ENCODE measurements around the gene PLEK2.

The PLEK2 gene

DNA sequence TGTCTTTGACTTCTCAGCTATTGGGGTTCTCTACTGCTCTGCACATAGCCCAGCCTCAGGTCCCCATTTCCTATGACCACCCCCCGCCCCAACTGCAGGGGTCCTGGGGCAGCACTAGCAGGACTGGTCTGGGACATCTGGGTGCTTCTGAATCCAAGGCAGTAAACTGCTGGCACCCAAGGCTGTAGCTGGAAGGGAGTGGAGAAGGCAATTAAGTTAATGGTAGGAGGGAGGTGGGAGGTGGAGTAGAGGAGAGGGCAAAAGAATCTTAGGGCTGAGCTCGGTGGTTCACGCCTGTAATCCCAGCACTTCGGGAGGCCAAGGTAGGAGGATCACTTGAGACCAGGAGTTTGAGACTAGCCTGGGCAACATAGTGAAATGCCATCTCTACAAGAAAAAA, 11.5 kb downstream of the PLEK2 start:
- TF ChIP-seq EZH2 (IDR thresholded peaks at IDR 0.05; ENCODE audit: borderline replicate concordance, low read length), result no peak
- TF ChIP-seq, protein P1, sequence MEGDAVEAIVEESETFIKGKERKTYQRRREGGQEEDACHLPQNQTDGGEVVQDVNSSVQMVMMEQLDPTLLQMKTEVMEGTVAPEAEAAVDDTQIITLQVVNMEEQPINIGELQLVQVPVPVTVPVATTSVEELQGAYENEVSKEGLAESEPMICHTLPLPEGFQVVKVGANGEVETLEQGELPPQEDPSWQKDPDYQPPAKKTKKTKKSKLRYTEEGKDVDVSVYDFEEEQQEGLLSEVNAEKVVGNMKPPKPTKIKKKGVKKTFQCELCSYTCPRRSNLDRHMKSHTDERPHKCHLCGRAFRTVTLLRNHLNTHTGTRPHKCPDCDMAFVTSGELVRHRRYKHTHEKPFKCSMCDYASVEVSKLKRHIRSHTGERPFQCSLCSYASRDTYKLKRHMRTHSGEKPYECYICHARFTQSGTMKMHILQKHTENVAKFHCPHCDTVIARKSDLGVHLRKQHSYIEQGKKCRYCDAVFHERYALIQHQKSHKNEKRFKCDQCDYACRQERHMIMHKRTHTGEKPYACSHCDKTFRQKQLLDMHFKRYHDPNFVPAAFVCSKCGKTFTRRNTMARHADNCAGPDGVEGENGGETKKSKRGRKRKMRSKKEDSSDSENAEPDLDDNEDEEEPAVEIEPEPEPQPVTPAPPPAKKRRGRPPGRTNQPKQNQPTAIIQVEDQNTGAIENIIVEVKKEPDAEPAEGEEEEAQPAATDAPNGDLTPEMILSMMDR (IDR thresholded peaks at IDR 0.05; ENCODE audit: low read length), result no peak
- no peaks in the 10 kb centered on the region for H3K79me2 ChIP-seq (ENCODE audit: insufficient read depth, low read length)
- H3K27ac ChIP-seq (ENCODE audit: low read depth, low read length, poor library complexity, severe bottlenecking), result no peak overlapping the region
- no peaks in the 10 kb centered on the region for H3F3A ChIP-seq (ENCODE audit: insufficient read depth, low read length)
- H2AFZ ChIP-seq (ENCODE audit: low read length), result no peak overlapping the region
- H3K27me3 ChIP-seq (ENCODE audit: insufficient read depth, low read length), result no peaks in the 10 kb centered on the region
- no peaks in the 10 kb centered on the region for H3K4me1 ChIP-seq (ENCODE audit: insufficient read depth, low read length, severe bottlenecking)
- H3K4me3 ChIP-seq (ENCODE audit: low read depth, low read length, poor library complexity, severe bottlenecking), result no peak overlapping the region
- H3K9me2 ChIP-seq (ENCODE audit: low read depth, low read length), result no peaks in the 10 kb centered on the region
- no peak overlapping the region for H3K4me2 ChIP-seq (ENCODE audit: low read length)
- no peaks in the 10 kb centered on the region for H3K9me3 ChIP-seq (ENCODE audit: low read length)
- H4K20me1 ChIP-seq (ENCODE audit: insufficient read depth, low read length), result no peaks in the 10 kb centered on the region
- no peak overlapping the region for H3K9ac ChIP-seq (ENCODE audit: low read length)
- H3K36me3 ChIP-seq (ENCODE audit: insufficient read depth, low read length), result no peaks in the 10 kb centered on the region

DNA sequence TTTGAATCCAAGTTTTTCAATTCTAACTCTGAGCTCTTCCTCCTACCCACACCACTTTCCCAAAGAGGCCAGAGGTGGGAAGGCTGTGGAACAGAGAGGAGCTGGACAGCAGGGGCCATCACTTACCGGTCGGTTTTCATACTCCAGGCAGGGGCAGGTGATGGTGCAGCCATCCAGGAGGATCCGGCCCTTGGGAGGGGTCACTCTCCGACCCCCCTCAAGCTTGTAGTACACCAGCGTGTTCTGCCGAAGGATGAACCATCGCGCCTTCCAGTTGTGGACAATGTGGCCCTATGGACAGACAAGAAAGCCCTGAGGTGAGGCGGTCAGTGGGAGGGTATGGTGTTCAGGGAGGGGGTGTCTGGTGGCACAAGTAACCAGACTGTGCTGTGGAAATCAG, 14.4 kb downstream of the PLEK2 start:
- Histone ChIP-seq H3K9me2 (ENCODE audit: low read depth, low read length) (no peaks in the 10 kb centered on the region), H3K9me3 (ENCODE audit: low read length) (no peaks in the 10 kb centered on the region), H2AFZ (ENCODE audit: low read length) (no peak overlapping the region), H4K20me1 (ENCODE audit: insufficient read depth, low read length) (no peaks in the 10 kb centered on the region), H3K27me3 (ENCODE audit: insufficient read depth, low read length) (no peaks in the 10 kb centered on the region), H3K4me2 (ENCODE audit: low read length) (no peak overlapping the region), H3K4me1 (ENCODE audit: insufficient read depth, low read length, severe bottlenecking) (no peaks in the 10 kb centered on the region), H3K4me3 (ENCODE audit: low read depth, low read length, poor library complexity, severe bottlenecking) (no peak overlapping the region), H3K9ac (ENCODE audit: low read length) (no peak overlapping the region), H3K36me3 (ENCODE audit: insufficient read depth, low read length) (no peaks in the 10 kb centered on the region), H3F3A (ENCODE audit: insufficient read depth, low read length) (no peaks in the 10 kb centered on the region), H3K79me2 (ENCODE audit: insufficient read depth, low read length) (no peaks in the 10 kb centered on the region), H3K27ac (ENCODE audit: low read depth, low read length, poor library complexity, severe bottlenecking) (no peak overlapping the region)
- TF ChIP-seq, protein P1 (IDR thresholded peaks at IDR 0.05; ENCODE audit: low read length), result no peak
- TF ChIP-seq EZH2 (IDR thresholded peaks at IDR 0.05; ENCODE audit: borderline replicate concordance, low read length), result no peak

DNA sequence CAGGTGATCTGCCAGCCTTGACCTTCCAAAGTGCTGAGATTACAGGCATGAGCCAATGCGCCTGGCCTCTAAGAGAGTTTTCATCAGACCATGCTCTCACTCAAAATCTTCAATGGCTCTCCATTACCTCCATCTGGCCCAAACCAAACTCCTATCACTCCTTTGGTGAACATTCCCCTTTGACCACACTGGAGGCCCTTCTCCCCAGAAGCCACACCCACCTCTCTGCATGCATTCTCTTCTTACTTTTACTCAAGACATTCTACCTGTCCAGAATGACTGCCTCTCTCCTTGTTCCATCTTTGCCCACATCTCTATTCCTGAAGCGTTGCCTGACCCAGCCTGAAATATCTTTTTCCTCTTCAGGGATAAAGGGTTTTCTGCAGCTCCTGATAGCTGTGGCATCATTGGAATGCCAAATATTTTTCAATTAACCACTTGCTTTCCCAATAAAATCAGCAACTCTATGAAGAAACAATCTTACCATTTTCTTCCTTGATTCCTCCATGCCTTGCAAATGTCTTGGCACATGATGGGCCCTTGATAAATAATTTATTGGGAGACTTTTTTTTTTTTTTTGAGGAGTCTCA, 15.5 kb downstream of the PLEK2 start:
- H3K9ac ChIP-seq (ENCODE audit: low read length), result no peak overlapping the region
- no peaks in the 10 kb centered on the region for H3F3A ChIP-seq (ENCODE audit: insufficient read depth, low read length)
- H3K27ac ChIP-seq (ENCODE audit: low read depth, low read length, poor library complexity, severe bottlenecking), result no peak overlapping the region
- no peaks in the 10 kb centered on the region for H3K4me1 ChIP-seq (ENCODE audit: insufficient read depth, low read length, severe bottlenecking)
- H2AFZ ChIP-seq (ENCODE audit: low read length), result no peak overlapping the region
- H3K9me2 ChIP-seq (ENCODE audit: low read depth, low read length), result no peaks in the 10 kb centered on the region
- H3K9me3 ChIP-seq (ENCODE audit: low read length), result no peaks in the 10 kb centered on the region
- no peaks in the 10 kb centered on the region for H4K20me1 ChIP-seq (ENCODE audit: insufficient read depth, low read length)
- H3K79me2 ChIP-seq (ENCODE audit: insufficient read depth, low read length), result no peaks in the 10 kb centered on the region
- H3K4me3 ChIP-seq (ENCODE audit: low read depth, low read length, poor library complexity, severe bottlenecking), result no peak overlapping the region
- H3K27me3 ChIP-seq (ENCODE audit: insufficient read depth, low read length), result no peaks in the 10 kb centered on the region
- TF ChIP-seq, protein P1 (IDR thresholded peaks at IDR 0.05; ENCODE audit: low read length), result no peak
- TF ChIP-seq EZH2 (IDR thresholded peaks at IDR 0.05; ENCODE audit: borderline replicate concordance, low read length), result no peak
- no peaks in the 10 kb centered on the region for H3K36me3 ChIP-seq (ENCODE audit: insufficient read depth, low read length)
- no peak overlapping the region for H3K4me2 ChIP-seq (ENCODE audit: low read length)
